CD4-positive, alpha-beta memory T cell (primary cell): ENCODE results near the gene HECTD2. TPM values are rescaled to one million over a fixed set of nuclear protein-coding genes. Genes with fewer than 3 reads are reported as not detected.
"Not testable (repeated sequence)": the region's sequence is repeated elsewhere in the genome, so short reads cannot be mapped to it uniquely, and the experiment has no call there.

ENCODE experiments used
- CTCF ChIA-PET: fragments of 350-600 bp; sonication (Branson Sonifier 250); formaldehyde crosslinking; loops from one replicate; lab custom pipeline; 2021; ENCODE audit warnings: inconsistent platforms; ENCODE audit not compliant: partially characterized antibody; lab: Charles Lee
- POLR2A ChIA-PET: fragments of 350-600 bp; sonication (Branson Sonifier 250); formaldehyde crosslinking; loops from one replicate; lab custom pipeline; 2021; ENCODE audit not compliant: partially characterized antibody; lab: Charles Lee
- DNase-seq, 5 donors: peaks; one replicate each; pipeline versions ENCODE4 v3.0.0 to v3.0.0-alpha.2; 2020 to 2022; ENCODE audit warnings: mixed read lengths in 1 of 5
- H3K27ac ChIP-seq: one replicate; pipeline ENCODE4 v1.7.0; 2013; ENCODE audit warnings: low read depth, low read length
- H3K27me3 ChIP-seq: 2 replicates; pipeline ENCODE4 v1.7.0; 2013; ENCODE audit warnings: mild to moderate bottlenecking, low read length, moderate library complexity; ENCODE audit not compliant: insufficient read depth
- H3K36me3 ChIP-seq: 2 replicates; pipeline ENCODE4 v1.7.0; 2013; ENCODE audit warnings: mild to moderate bottlenecking, low read length, moderate library complexity; ENCODE audit not compliant: insufficient read depth
- H3K4me1 ChIP-seq: 2 replicates; pipeline ENCODE4 v1.7.0; 2013; ENCODE audit warnings: mild to moderate bottlenecking, low read length, moderate library complexity; ENCODE audit not compliant: insufficient read depth
- H3K4me3 ChIP-seq, 2 donors: one replicate each; pipeline ENCODE4 v1.7.0; 2013; ENCODE audit warnings: low read length in 2 of 2, mild to moderate bottlenecking in 1 of 2
- H3K9me3 ChIP-seq, 2 donors: one replicate each; pipeline ENCODE4 v1.7.0; 2013; ENCODE audit warnings: low read length in 2 of 2, control low read depth in 1 of 2; ENCODE audit not compliant: control insufficient read depth in 1 of 2
- H3K27ac Mint-ChIP-seq, 7 donors: one replicate each; pipeline ENCODE4 v1.8.0; 2020 to 2021; ENCODE audit warnings: mixed read lengths in 7 of 7, mild to moderate bottlenecking in 6 of 7, inconsistent platforms in 3 of 7, moderate library complexity in 3 of 7
- H3K27me3 Mint-ChIP-seq, 2 donors: one replicate each; pipeline ENCODE4 v1.8.0; 2020 to 2021; ENCODE audit warnings: mixed read lengths in 2 of 2
- H3K36me3 Mint-ChIP-seq, 2 donors: one replicate each; pipeline ENCODE4 v1.8.0; 2020 to 2021; ENCODE audit warnings: mixed read lengths in 2 of 2, inconsistent platforms in 1 of 2, mild to moderate bottlenecking in 1 of 2
- H3K4me1 Mint-ChIP-seq, 4 donors: one replicate each; pipeline ENCODE4 v1.8.0; 2020 to 2021; ENCODE audit warnings: mixed read lengths in 4 of 4, mild to moderate bottlenecking in 1 of 4
- H3K4me3 Mint-ChIP-seq, 8 donors: one replicate each; pipeline ENCODE4 v1.8.0; 2020 to 2021; ENCODE audit warnings: mixed read lengths in 8 of 8, mild to moderate bottlenecking in 7 of 8, moderate library complexity in 6 of 8, inconsistent platforms in 3 of 8
- H3K9me3 Mint-ChIP-seq, 8 donors: one replicate each; pipeline ENCODE4 v1.8.0; 2020 to 2021; ENCODE audit warnings: mixed read lengths in 8 of 8, mild to moderate bottlenecking in 5 of 8, inconsistent platforms in 3 of 8, moderate library complexity in 1 of 8
- intact Hi-C: fragments of 100-400 bp; cut with micrococcal nuclease; formaldehyde crosslinking; loops from one replicate; pipeline ENCODE4 v1.15.1; 2023
- polyA plus RNA-seq, 2 donors: library from polyadenylated mRNA; unstranded; fragments of 300-500 nt; fragmentation: Illumina TruSeq; gene quantifications; one replicate each; pipeline ENCODE4 v1.2.3, GENCODE V29; 2021
- total RNA-seq, 2 experiments: library from RNA; stranded (reverse); gene quantifications; one replicate each; pipeline ENCODE4 v1.2.3, GENCODE V29; 2021

The HECTD2 gene
- total and polyA plus RNA-seq, 4 experiments from 2014 or later = 0.37 to 2.7 (median 1.6) TPM

GRCh38 chr10:91558473-91558872, 148.3 kb downstream of the HECTD2 start:
- POLR2A ChIA-PET = no interaction called here
- Mint-ChIP-seq H3K9me3 (peaks cover 0 to 6% (median 2%) of the 10 kb centered on the region in 8 donors), H3K27ac (no peak overlapping the region), H3K27me3 (peaks cover 0 to 5% of the 10 kb centered on the region in 2 donors), H3K4me3 (no peak overlapping the region), H3K36me3 (no peaks in the 10 kb centered on the region), H3K4me1 (no peaks in the 10 kb centered on the region)
- Histone ChIP-seq H3K27me3 (no peaks in the 10 kb centered on the region), H3K9me3 (no peaks in the 10 kb centered on the region), H3K36me3 (no peaks in the 10 kb centered on the region), H3K4me3 (no peak overlapping the region), H3K27ac (no peak overlapping the region), H3K4me1 (no peaks in the 10 kb centered on the region)
- DNase-seq = no peak
- CTCF ChIA-PET = no interaction called here
- intact Hi-C loops = no loop called here

- no peaks in the 10 kb centered on the region for H3K27me3 ChIP-seq
- H3K36me3 ChIP-seq = no peaks in the 10 kb centered on the region
- Mint-ChIP-seq H3K4me3 (no peak overlapping the region), H3K36me3 (no peaks in the 10 kb centered on the region), H3K4me1 (no peaks in the 10 kb centered on the region), H3K27ac (no peak overlapping the region), H3K9me3 (peaks cover 0 to 6% (median 2%) of the 10 kb centered on the region in 8 donors), H3K27me3 (peaks cover 0 to 8% of the 10 kb centered on the region in 2 donors)
- H3K4me3 ChIP-seq = no peak overlapping the region
- intact Hi-C loops = no loop called here
- no peak for DNase-seq
- CTCF ChIA-PET = no interaction called here
- H3K4me1 ChIP-seq = no peaks in the 10 kb centered on the region
- no peak overlapping the region for H3K27ac ChIP-seq
- POLR2A ChIA-PET = no interaction called here
- no peaks in the 10 kb centered on the region for H3K9me3 ChIP-seq
Measured at GRCh38 chr10:91559169-91559568, 149.0 kb downstream of the HECTD2 start.

GRCh38 chr10:91559750-91560149, 149.6 kb downstream of the HECTD2 start:
- DNase-seq = no peak
- no peak overlapping the region for H3K4me3 Mint-ChIP-seq
- H3K27me3 ChIP-seq = no peaks in the 10 kb centered on the region
- H3K36me3 Mint-ChIP-seq = no peaks in the 10 kb centered on the region
- H3K9me3 ChIP-seq = no peaks in the 10 kb centered on the region
- no peaks in the 10 kb centered on the region for H3K4me1 Mint-ChIP-seq
- intact Hi-C loops = no loop called here
- no peak overlapping the region for H3K27ac Mint-ChIP-seq
- H3K36me3 ChIP-seq = no peaks in the 10 kb centered on the region
- ChIA-PET CTCF (no interaction called here), POLR2A (no interaction called here)
- no peaks in the 10 kb centered on the region for H3K4me1 ChIP-seq
- peaks cover 0 to 8% of the 10 kb centered on the region in 2 donors for H3K27me3 Mint-ChIP-seq
- H3K9me3 Mint-ChIP-seq = peaks cover 0 to 6% (median 2%) of the 10 kb centered on the region in 8 donors
- no peak overlapping the region for H3K4me3 ChIP-seq
- H3K27ac ChIP-seq = no peak overlapping the region

GRCh38 chr10:91560827-91561226, 150.7 kb downstream of the HECTD2 start:
- H3K9me3 Mint-ChIP-seq, H3K4me1 ChIP-seq, H3K27me3 ChIP-seq, H3K4me3 ChIP-seq, H3K4me3 Mint-ChIP-seq, H3K27me3 Mint-ChIP-seq, H3K9me3 ChIP-seq, H3K36me3 Mint-ChIP-seq, DNase-seq, POLR2A ChIA-PET, H3K27ac Mint-ChIP-seq, intact Hi-C loops, H3K27ac ChIP-seq, H3K36me3 ChIP-seq, CTCF ChIA-PET, H3K4me1 Mint-ChIP-seq: not testable (repeated sequence)

DNA sequence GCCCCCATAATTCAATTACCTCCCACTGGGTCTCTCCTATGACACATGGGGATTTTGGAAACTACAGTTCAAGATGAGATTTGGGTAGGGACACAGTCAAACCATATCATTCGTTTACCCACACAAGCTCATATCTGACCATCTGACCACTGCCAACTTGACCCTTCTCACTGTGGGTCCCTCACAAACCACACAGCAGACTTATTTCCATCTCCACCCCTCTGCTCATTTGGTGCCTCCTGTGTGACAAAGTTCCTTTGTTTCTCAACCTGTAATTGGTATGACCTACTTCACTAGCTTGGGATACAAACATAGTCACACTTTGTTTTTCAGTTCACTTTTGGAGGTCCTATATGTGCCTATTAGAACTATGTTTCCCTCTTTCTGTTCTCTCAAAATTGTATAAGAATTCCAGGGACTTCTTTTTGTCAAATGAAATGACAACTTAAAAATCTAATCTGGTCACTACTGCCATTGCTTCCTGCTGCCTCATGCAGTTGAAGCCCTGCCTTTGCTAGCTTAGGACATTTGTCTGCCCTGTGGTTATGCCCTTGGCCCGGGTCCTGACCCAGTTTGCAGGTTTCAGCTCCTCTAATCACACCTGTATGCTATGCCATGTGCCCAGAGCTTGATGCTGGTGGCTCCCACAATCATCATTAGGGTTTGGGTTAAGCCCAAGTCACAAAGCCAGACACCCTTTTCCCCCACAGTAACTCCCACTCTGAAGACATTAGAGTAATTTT, 152.9 kb downstream of the HECTD2 start:
- H3K36me3 Mint-ChIP-seq = no peaks in the 10 kb centered on the region
- no peaks in the 10 kb centered on the region for H3K4me1 ChIP-seq
- ChIA-PET POLR2A (no interaction called here), CTCF (no interaction called here)
- H3K36me3 ChIP-seq = no peaks in the 10 kb centered on the region
- H3K4me1 Mint-ChIP-seq = no peaks in the 10 kb centered on the region
- H3K4me3 Mint-ChIP-seq = no peak overlapping the region
- H3K9me3 Mint-ChIP-seq = peaks cover 0 to 6% (median 2%) of the 10 kb centered on the region in 8 donors
- no peak for DNase-seq
- H3K27me3 ChIP-seq = no peaks in the 10 kb centered on the region
- H3K27me3 Mint-ChIP-seq = peaks cover 4 to 9% of the 10 kb centered on the region in 2 donors
- no peak overlapping the region for H3K27ac ChIP-seq
- intact Hi-C loops = no loop called here
- H3K27ac Mint-ChIP-seq = no peak overlapping the region
- H3K4me3 ChIP-seq = no peak overlapping the region
- no peaks in the 10 kb centered on the region for H3K9me3 ChIP-seq

DNA sequence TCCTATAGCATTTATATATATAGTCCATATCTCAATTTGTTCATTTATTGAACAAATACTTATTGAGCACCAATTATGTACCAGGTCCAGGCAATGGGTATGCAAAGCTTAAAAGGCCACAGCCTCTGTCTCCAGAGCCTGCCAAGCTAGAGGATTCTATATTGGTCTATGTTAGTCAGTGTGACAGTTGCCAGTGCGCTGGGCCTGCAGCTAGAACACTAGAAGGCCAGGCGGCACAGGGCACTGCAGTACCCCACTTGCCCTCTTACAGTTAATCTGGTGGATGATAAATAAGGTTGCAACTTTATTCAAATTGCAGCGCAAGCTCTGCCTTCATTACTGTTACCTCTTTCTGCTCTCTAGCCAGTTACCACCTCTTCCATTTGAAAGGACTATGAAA, 153.9 kb downstream of the HECTD2 start:
- Mint-ChIP-seq H3K4me3 (no peak overlapping the region), H3K36me3 (no peaks in the 10 kb centered on the region)

More for the DNA sequence above, 153.9 kb downstream of the HECTD2 start:
- Mint-ChIP-seq H3K9me3 (peaks cover 0 to 6% (median 2%) of the 10 kb centered on the region in 8 donors), H3K27me3 (peaks cover 4 to 9% of the 10 kb centered on the region in 2 donors), H3K4me1 (peaks cover 0 to 3% (median under 1%) of the 10 kb centered on the region in 4 donors), H3K27ac (no peak overlapping the region)
- intact Hi-C loops = no loop called here
- no peaks in the 10 kb centered on the region for H3K9me3 ChIP-seq
- POLR2A ChIA-PET = no interaction called here
- H3K27ac ChIP-seq = no peak overlapping the region
- no peaks in the 10 kb centered on the region for H3K4me1 ChIP-seq
- H3K27me3 ChIP-seq = no peaks in the 10 kb centered on the region
- no peak for DNase-seq
- H3K4me3 ChIP-seq = no peak overlapping the region
- CTCF ChIA-PET = no interaction called here
- no peaks in the 10 kb centered on the region for H3K36me3 ChIP-seq
